ENCODE data around the gene KCTD18.

The KCTD18 gene

DNA sequence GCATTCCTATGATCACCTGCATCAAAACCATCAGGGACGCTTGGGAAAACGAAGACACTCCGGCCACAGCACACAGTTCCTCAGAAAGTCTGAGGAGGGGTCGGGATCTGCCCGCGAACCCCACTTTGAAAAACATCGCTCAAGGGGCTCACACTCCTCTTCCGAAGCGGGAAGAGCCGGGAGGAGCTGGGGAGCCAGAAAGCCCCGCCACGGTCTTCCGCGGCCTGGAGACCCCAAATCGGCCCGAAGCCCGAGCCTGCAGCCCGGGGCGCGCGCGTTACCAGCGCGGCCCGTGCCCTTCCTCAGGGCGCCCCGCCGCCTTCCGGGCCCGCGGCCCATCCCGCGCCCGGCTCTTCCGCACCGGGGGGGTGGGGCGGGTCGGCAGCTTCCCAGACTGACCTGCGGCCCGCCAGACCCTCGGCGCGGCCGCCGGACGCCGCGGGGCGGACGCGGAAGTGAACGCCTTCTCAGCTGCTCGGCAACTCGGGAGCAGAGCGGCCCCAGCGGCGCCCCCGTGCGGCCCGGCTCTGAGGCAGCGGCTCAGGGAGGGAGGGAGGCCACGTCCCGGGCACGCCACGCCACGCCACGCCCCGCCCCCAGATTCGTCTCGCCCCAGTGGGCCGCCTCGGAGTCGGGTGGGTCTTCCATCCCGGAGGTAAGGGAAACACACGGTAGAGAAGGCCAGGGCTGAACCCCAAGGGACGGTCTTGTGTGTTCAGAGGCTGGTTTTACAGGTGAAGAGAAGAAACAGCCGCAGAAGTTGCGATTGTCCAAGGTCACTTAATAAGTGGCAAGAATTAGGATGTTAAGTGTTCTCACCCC, at the start of gene KCTD18:
Gene KCTD18, minus strand, starts transcription at position 457 of the 822 bp plus-strand sequence. CDS start 3,052 bp downstream, outside the sequence.
- peak; percentile 82 to 87 for DNase-seq (ENCODE audit: low read depth in 2 of 2)

DNA sequence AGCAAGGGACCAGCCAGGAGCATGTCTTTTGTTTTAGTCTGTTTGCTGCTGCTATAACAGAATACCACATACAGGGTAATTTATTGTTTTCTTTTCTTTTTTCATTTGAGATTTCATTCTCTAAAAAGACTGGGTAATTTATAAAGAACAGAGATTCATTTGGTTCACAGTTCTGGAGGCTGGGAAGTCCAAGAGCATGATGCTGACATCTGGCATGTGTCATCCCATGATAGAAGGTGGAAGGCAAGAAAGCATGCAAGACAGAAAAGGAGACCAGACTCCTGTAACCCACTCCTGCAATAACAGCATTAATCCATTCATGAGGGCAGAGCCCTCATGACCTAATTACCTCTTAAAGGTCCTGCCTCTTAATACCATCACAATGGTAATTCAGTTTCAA, 30.9 kb upstream of the KCTD18 start:
- no peak for DNase-seq (ENCODE audit: low read depth in 2 of 2)

DNA sequence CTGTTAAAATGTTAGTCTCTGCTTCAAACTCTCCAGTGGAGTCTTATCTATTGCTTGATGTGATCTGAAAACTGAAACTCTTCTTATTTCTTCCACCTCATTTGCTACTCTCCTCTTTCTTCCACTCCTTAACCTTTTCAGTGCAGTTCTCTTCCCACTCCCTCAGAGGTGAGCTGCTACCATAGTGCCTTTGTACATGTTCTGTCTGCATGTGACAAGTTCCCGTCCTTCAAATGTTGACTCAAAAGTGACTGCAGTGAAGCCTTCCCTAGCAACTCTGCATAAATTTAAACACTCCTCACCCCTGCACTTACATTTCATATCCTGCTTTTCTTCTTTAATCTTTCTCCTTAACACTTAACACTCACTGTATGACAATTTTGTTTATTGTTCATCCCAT, 28.3 kb upstream of the KCTD18 start:
- no peak for DNase-seq (ENCODE audit: low read depth in 2 of 2)

DNA sequence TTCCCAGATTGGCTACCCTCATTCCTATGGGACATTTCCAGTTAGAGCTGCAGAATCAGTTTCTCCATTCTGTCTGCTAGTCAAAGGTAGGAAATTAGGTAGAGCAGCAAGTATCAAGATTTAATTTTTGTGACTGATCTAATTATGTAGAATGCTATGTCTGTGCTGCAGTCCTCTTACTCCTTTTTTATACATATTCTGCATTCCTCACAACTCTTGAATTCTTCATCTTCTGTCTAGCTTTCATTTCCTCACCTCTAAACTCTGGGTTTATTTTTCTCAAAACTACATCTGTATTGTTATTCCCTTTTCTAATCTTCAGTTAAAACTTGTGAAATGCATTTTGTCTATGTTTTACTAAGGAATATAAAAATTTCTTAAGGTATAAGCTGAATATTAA, 24.7 kb upstream of the KCTD18 start:
- no peak for DNase-seq (ENCODE audit: low read depth in 2 of 2)

DNA sequence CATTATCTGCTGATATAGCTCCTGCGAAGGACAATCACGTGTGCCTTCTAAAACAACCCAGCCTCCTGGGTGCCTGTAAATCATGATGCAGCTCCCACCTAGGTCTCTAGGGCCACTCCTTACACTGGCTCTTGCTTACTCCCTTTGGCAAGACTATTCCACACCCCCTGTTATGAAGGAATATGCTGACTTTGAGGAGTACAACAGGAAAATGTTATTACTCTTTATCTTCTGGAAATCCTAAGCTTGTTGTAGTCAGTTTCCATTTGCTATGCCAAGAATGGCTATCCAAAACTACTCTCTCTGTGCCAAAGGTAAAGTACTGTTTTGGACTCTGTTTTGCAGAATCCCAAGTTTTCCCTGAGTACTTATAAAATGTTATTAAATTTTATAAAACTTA, 23.9 kb upstream of the KCTD18 start:
- no peak for DNase-seq (ENCODE audit: low read depth in 2 of 2)

DNA sequence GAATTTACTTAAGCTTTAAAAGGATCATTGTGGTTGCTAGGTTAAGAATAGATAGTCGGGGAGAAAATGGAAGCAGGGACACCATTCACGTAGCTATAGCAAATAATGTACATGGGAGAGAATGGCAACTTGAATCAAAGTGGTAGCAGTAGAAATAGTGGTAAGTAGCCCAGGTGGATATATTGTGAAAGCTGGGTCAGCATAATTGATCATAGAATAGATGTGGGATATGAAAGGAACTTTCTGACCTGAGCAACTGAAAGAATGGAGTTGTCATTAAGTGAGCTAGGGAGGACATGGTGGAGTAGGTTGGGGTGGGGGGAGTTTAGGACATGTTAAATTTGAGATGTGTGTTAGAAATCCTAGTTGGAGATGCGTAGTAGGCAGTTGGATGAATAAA, 18.4 kb upstream of the KCTD18 start:
- DNase-seq (ENCODE audit: low read depth in 2 of 2) = no peak

DNA sequence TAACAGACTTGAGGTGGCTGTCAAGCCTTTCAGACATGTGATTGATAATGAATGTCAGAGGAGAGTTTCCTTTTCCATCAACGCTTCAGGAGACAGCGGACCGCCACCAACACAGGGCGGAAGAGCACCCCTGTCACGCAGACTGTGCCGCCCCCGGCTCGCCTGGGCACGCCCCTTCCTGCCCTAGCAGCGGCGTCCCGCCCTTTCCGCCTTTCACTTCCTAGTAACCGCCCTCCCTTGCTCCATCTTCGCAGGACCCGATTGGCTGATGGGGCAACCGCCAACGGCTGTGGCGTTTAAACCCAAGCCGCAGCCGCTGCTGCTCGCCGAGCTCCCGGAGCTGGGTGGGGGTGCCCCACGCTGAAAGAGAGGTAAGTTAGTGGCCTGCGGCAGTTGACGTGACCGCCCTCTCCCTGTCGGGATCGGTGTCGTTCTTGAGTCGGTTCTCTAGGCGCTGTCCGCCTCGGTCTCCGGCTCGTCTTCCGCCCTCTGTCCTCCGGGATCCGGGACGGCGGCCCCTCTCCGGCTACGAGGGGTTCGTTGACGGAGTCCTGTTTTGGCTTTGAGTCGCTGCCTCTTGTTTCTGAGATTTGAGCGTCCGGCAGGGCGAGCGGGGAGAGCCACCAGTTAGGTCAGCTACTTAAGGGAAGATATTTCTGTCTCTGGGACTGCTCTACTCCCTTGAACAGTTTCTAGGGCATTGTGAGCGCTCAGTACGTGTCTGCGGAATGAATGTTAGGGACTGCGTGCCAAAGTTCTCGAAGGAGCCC, 16.2 kb upstream of the KCTD18 start, which contains the start of gene SGO2:
Gene SGO2, plus strand, starts transcription at position 326 of the 770 bp plus-strand sequence. CDS start 6,769 bp downstream, outside the sequence.
- DNase-seq (ENCODE audit: low read depth in 2 of 2) = peak; percentile 91 to 93

DNA sequence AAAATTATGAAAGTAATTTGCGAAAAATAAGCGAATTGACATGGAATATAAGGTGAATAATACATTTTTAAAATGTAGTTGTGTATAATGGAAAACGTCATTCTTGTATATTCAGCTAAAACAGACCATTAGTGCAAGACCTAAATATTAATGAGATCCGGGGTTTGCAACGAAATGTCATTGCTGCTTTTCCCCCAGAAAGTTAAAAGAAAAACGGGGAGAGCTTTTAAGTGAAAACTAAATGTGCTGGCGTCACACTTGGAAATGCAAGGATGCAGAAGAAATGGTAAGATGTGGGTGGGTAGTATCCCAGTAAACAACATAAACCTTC, 15.6 kb upstream of the KCTD18 start:
- DNase-seq (ENCODE audit: low read depth in 2 of 2) = no peak

DNA sequence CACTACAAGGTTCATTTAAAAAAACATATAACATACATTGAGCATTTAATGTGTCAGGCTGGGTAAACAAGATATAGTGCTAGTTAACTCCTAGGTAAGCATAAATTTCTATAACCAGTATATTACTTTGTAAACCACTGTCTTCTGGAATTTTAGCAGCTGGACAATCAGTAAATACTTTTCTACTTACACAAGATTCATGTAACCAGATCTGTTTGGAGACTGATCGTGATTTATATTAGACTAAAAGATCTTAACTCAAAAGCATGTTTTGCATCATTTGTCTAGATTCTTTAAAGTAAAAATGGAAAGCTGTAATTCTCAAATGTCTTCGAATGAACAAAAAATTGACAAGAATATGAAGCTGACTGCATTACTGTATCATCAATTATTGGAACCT, 15.2 kb upstream of the KCTD18 start:
- DNase-seq (ENCODE audit: low read depth in 2 of 2) = no peak

DNA sequence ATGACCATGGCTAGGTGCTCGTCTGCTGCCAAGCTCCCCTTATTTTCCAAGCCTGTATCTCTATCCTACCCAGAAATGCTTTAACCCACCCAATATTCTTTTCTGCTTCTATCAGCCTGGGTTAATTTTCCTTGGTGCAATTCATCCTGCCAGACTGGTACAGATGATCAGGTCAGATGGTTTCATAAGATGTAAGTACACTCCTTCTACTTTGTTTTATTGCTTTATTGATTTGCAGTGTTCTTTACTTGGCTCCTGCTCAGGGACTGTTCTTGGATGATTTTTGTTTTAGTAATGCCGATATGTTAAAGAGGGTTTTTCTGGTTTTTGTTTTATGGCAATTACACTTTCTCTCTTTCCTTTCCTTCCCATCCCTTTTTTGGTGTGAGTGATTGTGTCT, 13.7 kb upstream of the KCTD18 start:
- no peak for DNase-seq (ENCODE audit: low read depth in 2 of 2)

DNA sequence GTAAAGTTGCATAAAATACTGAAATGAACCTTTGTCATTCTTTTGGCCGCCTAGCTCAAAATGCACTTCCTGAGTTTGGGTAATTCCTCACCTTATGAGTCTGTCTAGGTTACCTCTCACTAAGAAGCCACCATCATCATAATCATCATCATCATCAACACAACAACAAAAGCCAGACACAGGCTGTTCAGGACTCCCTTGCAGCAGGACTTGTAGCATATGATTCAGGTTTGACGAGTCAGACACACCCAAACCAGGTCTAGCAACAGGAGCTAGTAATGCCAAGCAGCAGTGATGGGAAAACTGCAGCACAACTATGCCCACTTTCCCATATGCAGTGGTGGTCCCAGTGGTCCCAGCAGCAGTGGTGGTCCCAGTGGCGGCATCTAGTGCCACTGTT, 13.3 kb upstream of the KCTD18 start:
- no peak for DNase-seq (ENCODE audit: low read depth in 2 of 2)

DNA sequence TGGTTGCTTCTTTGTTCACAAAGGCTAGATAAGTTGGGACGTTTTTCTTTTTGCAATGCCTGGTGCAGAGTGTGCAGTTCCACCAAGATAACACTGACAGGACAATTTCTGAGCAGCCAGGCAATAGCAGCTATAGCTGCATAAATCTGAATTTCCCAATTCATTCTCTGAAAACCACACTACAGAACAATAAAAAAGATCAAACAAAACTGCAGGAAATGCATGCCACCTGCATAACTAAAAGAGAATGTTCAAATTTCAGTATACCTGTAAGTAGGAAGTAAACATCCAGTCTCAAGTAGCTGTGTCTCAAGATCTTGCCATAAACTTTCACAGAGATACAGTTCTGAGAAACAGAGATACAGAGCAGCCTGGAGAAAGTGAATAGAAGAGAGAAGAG, 5.3 kb upstream of the KCTD18 start:
- DNase-seq (ENCODE audit: low read depth in 2 of 2) = no peak

DNA sequence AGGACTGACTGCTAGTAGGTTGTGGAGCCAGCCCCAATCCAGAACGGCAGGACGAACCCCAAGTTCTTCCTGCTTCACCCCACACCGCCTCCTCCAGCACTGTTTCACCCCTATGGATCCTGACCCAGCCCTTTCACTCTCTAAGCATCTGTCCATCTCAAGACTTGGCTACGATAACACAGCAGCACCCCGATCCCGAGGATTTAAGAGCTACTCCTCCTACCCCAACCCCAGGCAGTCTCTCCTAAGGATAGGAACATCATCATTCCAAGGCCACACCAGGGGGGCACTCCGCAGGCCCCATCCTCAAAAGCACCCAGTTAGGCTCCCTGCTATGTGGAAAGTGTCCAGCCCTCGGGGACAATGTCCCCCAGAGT, 645 bp downstream of the KCTD18 start:
- no peak for DNase-seq (ENCODE audit: low read depth in 2 of 2)

DNA sequence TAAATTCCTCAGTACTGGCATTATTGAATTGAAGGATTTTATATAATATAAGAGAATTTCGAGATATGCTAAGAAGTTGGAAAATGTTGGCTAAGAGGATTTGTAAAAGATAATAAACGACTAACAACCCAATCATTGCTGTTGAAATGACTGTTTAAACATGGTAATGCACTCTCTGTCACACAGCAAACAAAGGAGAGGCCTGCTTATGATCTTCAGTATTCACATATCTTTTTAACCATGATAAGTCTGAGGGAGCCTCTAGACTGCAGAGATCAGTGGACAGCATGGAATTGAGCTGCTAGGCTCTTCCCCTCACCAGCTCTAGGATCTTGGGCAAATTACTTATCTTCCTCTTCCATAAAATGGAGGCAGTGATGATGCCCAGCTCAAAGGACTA, 2.7 kb downstream of the KCTD18 start:
- no peak for DNase-seq (ENCODE audit: low read depth in 2 of 2)

DNA sequence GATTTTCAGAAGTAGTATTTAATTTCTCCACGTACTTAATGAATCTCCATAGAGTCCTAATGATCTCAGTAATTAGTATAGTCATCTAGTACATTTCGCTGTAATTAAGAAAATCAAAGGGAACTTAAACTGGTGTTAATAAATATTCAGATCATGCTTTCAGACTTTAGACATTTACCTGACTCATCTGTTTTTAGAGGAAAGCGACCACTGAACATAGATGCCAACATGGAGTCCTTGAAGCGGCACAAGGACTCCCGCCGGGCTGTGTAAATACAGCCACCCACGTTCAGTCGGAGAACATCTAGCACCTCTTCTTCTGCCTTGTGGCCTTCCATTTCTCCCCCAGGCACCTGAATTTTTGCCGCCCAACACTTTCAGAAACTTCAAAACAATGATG, 3.2 kb downstream of the KCTD18 start:
- DNase-seq (ENCODE audit: low read depth in 2 of 2) = no peak

DNA sequence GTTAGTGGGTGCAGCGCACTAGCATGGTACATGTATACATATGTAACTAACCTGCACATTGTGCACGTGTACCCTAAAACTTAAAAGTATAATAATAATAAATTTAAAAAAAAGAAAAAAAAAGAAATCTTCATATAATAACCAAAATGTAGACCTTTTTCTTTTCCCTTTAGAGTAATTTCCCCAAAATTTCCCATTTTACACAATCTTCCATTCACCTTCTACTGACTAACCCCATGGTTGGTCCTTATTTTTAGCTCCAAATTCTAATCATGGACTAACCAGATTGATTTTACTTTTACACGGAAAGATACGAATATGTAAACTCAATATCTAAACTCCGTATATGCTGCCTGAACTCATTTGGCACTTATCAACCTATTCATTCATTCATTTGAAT, 7.7 kb downstream of the KCTD18 start:
- DNase-seq (ENCODE audit: low read depth in 2 of 2) = no peak

DNA sequence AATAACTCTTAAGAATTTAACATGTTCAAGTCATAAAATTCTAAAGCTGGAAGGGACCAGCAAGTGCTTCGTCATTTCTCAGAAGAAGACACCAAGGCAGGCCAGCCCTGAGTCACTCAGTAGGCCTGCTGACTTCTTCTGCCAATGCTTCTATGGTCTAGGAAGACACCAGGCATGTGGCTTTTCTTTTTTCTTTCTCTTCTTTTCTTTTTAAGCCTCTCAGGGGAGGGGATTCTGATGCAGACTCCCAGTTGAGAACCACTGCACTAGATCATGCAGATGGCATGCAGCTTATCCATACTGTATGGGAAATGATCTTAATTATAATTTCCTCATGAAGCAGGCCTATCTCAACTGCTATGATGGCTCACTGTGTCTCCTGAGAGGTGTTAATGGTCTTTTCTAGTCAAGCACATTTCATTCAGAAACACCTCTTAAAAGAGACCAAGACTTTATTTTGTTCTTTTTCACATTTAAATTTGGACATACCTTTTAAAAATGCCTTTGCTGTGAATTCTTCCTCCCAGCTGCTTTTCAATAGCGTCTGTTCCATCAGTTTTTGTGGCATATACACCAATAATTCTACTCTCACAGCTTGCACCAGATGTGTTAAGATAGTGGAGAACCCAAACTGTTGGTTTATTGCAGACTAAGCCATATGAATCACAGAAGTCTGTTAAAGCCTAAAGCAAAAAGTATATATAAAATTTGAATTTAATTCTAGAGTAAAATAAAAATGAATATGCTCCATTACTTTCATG, 11.3 kb downstream of the KCTD18 start:
- DNase-seq (ENCODE audit: low read depth in 2 of 2) = no peak

DNA sequence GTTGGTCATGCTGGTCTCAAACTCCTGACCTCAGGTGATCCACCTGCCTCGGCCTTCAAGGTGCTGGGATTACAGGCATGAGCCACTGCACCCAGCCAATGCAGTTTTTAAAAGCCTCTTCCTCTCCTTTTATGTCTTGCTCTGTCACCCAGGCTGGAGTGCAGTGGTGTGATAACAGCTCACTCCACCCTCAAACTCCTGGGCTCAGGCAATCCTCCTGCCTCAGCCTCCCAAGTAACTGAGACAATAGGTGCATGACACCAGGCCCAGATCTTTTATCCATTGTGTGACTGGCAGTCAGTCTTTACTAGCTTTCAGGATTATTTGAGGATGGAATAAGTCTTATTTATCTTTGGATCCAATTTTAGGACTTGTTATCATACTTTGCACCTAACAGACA, 13.2 kb downstream of the KCTD18 start:
- DNase-seq (ENCODE audit: low read depth in 2 of 2) = no peak

DNA sequence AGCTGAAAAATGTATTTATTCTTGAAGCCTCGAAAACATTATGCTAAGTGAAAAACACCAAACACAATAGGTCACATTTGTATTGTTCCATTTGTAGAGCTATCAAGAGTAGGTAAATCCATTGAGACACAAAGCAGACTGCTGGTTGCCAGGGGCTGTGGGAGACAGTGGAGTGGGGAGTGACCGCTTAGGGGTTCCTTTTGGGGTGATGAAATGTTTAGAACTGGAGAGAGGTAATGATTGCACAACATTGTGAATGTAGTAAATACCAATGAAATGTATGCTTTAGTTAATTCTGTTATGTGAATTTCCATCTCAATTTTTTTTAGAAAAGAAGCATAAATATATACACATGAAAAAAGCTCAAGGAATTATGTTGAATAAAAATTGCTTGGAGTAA, 15.8 kb downstream of the KCTD18 start:
- DNase-seq (ENCODE audit: low read depth in 2 of 2) = no peak

DNA sequence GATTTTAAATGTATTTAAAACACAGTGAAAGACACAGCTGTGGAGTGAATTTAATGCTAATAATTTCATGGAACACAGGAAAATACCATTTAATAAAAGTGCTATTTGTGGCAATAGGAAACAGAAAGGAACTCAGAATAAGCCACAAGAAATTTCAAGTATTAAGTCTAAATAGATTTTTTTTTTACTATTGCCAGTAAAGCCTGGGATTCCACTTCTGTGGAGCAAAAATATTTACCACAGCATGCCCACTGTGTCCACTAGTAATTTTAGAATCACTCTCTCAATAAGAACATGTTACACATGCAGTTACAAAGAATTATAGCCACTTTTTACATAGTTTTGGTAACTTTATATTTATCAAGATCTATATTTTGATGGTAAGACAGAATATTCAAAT, 17.2 kb downstream of the KCTD18 start:
- DNase-seq (ENCODE audit: low read depth in 2 of 2) = no peak

DNA sequence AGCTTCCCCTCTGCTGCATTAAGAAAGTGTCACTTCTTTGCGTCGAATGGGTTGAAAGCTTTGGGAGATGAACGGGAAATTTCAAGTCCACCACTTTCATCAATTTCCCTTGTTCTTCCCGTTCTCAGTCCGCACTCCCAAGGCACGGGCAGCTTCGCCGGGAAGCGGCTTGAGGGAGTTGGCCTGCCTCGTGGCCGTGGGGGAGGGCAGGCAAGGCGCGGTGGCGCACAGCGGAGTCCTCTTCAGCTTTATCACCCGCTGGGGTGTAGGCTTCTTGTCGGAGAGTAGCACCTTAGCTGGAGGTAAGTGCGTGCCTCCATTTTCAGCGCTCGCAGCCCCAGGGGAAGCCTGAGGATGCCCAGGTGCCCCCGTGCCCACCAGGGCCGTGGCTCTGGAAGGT, 19.9 kb downstream of the KCTD18 start:
- DNase-seq (ENCODE audit: low read depth in 2 of 2) = no peak

DNA sequence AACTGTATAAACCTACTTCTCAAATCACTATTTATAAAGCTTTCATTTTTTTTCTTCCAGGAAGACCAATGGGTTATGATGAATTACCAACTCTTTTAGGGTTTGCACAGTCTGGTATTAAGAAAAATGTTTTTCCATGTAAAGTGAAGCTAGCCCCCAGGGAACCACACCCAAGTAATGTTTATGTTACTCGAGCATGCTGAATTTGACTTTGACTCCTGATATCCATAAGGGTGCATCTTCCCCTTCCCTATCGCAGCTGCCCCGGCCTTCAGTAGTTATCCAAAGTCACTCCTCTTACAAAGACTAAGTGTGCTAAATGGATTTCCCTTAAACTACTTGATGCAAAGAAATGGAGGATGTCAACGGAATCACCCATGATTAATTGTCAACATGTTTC, 21.7 kb downstream of the KCTD18 start:
- DNase-seq (ENCODE audit: low read depth in 2 of 2) = no peak

DNA sequence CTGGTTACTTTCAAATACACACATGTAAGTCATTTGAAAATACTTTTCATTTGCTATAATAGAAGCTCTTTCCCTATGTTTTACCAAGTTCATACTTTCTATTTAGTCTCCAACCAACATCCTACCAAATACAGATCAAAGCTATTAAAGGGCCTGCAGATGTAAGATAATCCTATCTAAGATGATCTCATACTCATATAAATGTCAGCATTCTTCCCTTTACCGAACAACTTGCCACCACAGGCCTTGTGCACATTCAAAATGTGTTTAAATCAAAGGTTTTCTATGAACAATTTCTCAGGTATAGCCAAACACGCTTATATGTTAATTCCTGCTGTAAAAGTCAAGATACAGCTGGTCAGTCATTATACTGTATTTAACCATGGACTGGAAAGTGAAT, 23.3 kb downstream of the KCTD18 start:
- no peak for DNase-seq (ENCODE audit: low read depth in 2 of 2)
